Measurements from ENCODE around the gene SH2D4B.

SH2D4B gene

GRCh38 chr10:80590585-80591125, 53.0 kb downstream of the SH2D4B start:
- no peak overlapping the region for H3K27ac Mint-ChIP-seq
- TF ChIP-seq CTCF (IDR thresholded peaks at IDR 0.05), result no peak
- no peak overlapping the region for H3K4me3 Mint-ChIP-seq
- peaks cover 41% of the 10 kb centered on the region for H3K9me3 Mint-ChIP-seq
- H3K27me3 Mint-ChIP-seq (ENCODE audit: low read depth, poor library complexity), result no peaks in the 10 kb centered on the region
- H3K36me3 Mint-ChIP-seq (ENCODE audit: low read depth), result peaks cover 17% of the 10 kb centered on the region
- peaks cover 9% of the 10 kb centered on the region for H3K4me1 Mint-ChIP-seq
- DNase-seq, result no peak

- TF ChIP-seq CTCF (IDR thresholded peaks at IDR 0.05), result peak; percentile 78
- peak; percentile 42 for DNase-seq
- no peaks in the 10 kb centered on the region for H3K27me3 Mint-ChIP-seq (ENCODE audit: low read depth, poor library complexity)
Measured at GRCh38 chr10:80596391-80597257, 58.9 kb downstream of the SH2D4B start.

GRCh38 chr10:80598084-80598798, 60.5 kb downstream of the SH2D4B start:
- TF ChIP-seq CTCF (IDR thresholded peaks at IDR 0.05), result no peak
- no peaks in the 10 kb centered on the region for H3K27me3 Mint-ChIP-seq (ENCODE audit: low read depth, poor library complexity)
- no peaks in the 10 kb centered on the region for H3K36me3 Mint-ChIP-seq (ENCODE audit: low read depth)
- H3K4me1 Mint-ChIP-seq, result peaks cover 15% of the 10 kb centered on the region
- no peak overlapping the region for H3K4me3 Mint-ChIP-seq
- H3K9me3 Mint-ChIP-seq, result peaks cover 5% of the 10 kb centered on the region
- H3K27ac Mint-ChIP-seq, result no peak overlapping the region
- no peak for DNase-seq

More at GRCh38 chr10:80596391-80597257, 58.9 kb downstream of the SH2D4B start:
- Mint-ChIP-seq H3K27ac (no peak overlapping the region), H3K9me3 (peaks cover 14% of the 10 kb centered on the region), H3K36me3 (ENCODE audit: low read depth) (no peaks in the 10 kb centered on the region), H3K4me3 (no peak overlapping the region), H3K4me1 (peaks cover 15% of the 10 kb centered on the region)

DNA sequence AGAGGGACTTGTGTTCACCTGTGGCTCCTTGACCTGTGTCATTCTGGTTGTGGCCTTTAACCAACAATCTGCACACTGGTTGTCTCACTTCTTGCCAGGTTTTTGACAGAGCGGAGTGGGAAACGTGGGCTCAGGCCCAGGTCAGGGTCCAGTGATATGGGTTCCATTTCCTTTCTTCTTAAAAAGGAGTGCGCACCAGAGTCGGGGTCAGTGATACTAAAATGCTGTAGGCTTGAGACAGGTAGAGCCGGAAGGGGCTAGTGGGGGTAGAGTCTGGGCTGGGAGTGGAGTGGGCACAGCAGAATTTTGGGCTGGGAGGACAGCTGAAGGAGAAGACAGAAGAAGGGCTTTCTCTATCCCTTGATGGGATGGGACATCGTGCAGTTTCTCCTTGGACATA, 61.2 kb downstream of the SH2D4B start:
- Mint-ChIP-seq H3K27ac (no peak overlapping the region), H3K4me3 (no peak overlapping the region), H3K36me3 (ENCODE audit: low read depth) (no peaks in the 10 kb centered on the region), H3K9me3 (no peaks in the 10 kb centered on the region), H3K4me1 (peaks cover 15% of the 10 kb centered on the region), H3K27me3 (ENCODE audit: low read depth, poor library complexity) (peaks cover 1% of the 10 kb centered on the region)
- no peak for DNase-seq
- no peak for TF ChIP-seq CTCF (IDR thresholded peaks at IDR 0.05)

- peaks cover 15% of the 10 kb centered on the region for H3K4me1 Mint-ChIP-seq
- peaks cover 4% of the 10 kb centered on the region for H3K27me3 Mint-ChIP-seq (ENCODE audit: low read depth, poor library complexity)
- no peaks in the 10 kb centered on the region for H3K9me3 Mint-ChIP-seq
- DNase-seq, result peak; percentile 73
- peak; percentile 85 for TF ChIP-seq CTCF (IDR thresholded peaks at IDR 0.05)
- no peaks in the 10 kb centered on the region for H3K36me3 Mint-ChIP-seq (ENCODE audit: low read depth)
- H3K4me3 Mint-ChIP-seq, result no peak overlapping the region
- no peak overlapping the region for H3K27ac Mint-ChIP-seq
Measured at GRCh38 chr10:80599424-80599847, 61.7 kb downstream of the SH2D4B start.

Data from nephron progenitor cell (in vitro differentiated cells).